Right atrium auricular region (tissue), 2 donors: ENCODE results near the gene MAP7. TPM values are rescaled to one million over a fixed set of nuclear protein-coding genes. Genes with fewer than 3 reads are reported as not detected.

Experiments used
- DNase-seq: peaks from one replicate; pipeline ENCODE4 v3.0.0-alpha.2; 2019; ENCODE audit warnings: low spot score
- H3K27ac ChIP-seq, 2 donors: fragments of 200-600 bp; sonication (generic); 1 replicate in 1 of 2; 2 replicates in 1 of 2; pipeline ENCODE4 v1.5.1; 2016 to 2019
- H3K27me3 ChIP-seq, 2 donors: fragments of 200-600 bp; sonication (generic); one replicate each; pipeline versions ENCODE4 v1.5.1 to v1.6.0; 2017 to 2019
- H3K36me3 ChIP-seq: fragments of 200-600 bp; sonication (generic); one replicate; pipeline ENCODE4 v1.5.1; 2016
- H3K4me1 ChIP-seq, 2 donors: fragments of 200-600 bp; sonication (generic); one replicate each; pipeline versions ENCODE4 v1.5.1 to v1.6.0; 2017 to 2019
- H3K4me3 ChIP-seq, 2 donors: fragments of 200-600 bp; sonication (generic); 1 replicate in 1 of 2; 2 replicates in 1 of 2; pipeline ENCODE4 v1.5.1; 2017 to 2019; ENCODE audit warnings: mild to moderate bottlenecking in 1 of 2, moderate library complexity in 1 of 2
- H3K9me3 ChIP-seq, 2 donors: fragments of 200-600 bp; sonication (generic); one replicate each; pipeline ENCODE4 v1.5.1; 2019
- CTCF ChIP-seq, 2 donors: fragments of 200-600 bp; sonication (generic); IDR thresholded peaks; one replicate each; pipeline ENCODE4 v1.5.1; 2019; ENCODE audit warnings: antibody characterized with exemption in 2 of 2
- total RNA-seq, 2 donors: library from RNA; depleted of rRNA; stranded (reverse); fragments of >200 nt; gene quantifications; one replicate each; pipeline ENCODE4 v1.1.0, GENCODE V29; 2016

The MAP7 gene
- total RNA-seq, 2 donors from 2014 or later, result 1.0 to 1.3 TPM

DNA sequence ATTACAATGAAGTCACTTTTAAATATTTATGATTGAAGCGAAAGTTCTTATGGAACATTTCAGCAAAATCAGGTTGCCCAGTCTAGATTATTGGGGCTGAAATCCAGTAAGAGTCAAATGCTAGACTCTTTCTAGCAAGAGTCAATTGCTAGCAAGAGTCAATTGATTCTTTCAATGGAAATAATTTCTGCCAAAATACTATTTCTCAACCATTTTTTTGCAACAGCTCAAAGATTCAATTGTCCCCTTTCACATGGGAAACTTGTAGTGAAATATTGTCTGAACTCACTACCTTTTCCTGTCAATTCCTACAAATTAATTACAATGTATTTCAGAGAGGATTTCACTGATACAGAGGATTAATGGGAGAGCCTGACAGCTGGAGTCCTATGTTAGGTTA lies 78.3 kb downstream of the MAP7 start:
- Histone ChIP-seq H3K4me1 (no peaks in the 10 kb centered on the region), H3K9me3 (no peaks in the 10 kb centered on the region), H3K4me3 (no peak overlapping the region), H3K27ac (no peak overlapping the region), H3K36me3 (no peaks in the 10 kb centered on the region), H3K27me3 (no peaks in the 10 kb centered on the region)
- no peak for TF ChIP-seq CTCF (IDR thresholded peaks at IDR 0.05)
- DNase-seq, result no peak

GRCh38 chr6:136471372-136471771 lies 78.8 kb downstream of the MAP7 start:
- no peak overlapping the region for H3K27ac ChIP-seq
- no peaks in the 10 kb centered on the region for H3K27me3 ChIP-seq
- TF ChIP-seq CTCF (IDR thresholded peaks at IDR 0.05), result no peak
- H3K9me3 ChIP-seq, result no peaks in the 10 kb centered on the region
- no peak overlapping the region for H3K4me3 ChIP-seq
- no peak for DNase-seq
- H3K36me3 ChIP-seq, result no peaks in the 10 kb centered on the region
- no peaks in the 10 kb centered on the region for H3K4me1 ChIP-seq

- Histone ChIP-seq H3K36me3 (no peaks in the 10 kb centered on the region), H3K27ac (no peak overlapping the region), H3K9me3 (no peaks in the 10 kb centered on the region), H3K4me3 (no peak overlapping the region), H3K4me1 (no peaks in the 10 kb centered on the region), H3K27me3 (no peaks in the 10 kb centered on the region)
- no peak for DNase-seq
- TF ChIP-seq CTCF (IDR thresholded peaks at IDR 0.05), result no peak
Measured at GRCh38 chr6:136470044-136470443, 80.2 kb downstream of the MAP7 start.

DNA sequence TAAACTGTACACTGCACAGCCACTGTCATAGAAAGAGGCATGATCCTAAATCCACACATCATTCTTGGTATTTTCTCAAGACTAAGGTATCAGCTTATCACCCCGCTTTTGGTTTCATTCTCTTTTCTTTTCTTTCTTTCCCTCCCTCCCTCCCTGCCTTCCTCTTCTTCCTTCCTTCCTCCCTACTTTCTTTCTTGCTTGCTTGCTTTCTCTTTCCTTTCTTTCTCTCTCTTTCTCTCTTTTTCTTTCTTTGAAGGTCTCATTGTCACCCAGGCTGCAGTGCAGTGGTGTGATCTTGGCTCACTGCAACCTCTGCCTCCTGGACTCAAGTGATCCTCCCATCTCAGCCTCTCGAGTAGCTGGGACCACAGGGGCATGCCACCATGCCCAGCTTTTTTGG lies 81.1 kb downstream of the MAP7 start:
- Histone ChIP-seq H3K36me3 (no peaks in the 10 kb centered on the region), H3K4me1 (no peaks in the 10 kb centered on the region), H3K4me3 (no peak overlapping the region), H3K27ac (no peak overlapping the region), H3K9me3 (no peaks in the 10 kb centered on the region), H3K27me3 (no peaks in the 10 kb centered on the region)
- no peak for TF ChIP-seq CTCF (IDR thresholded peaks at IDR 0.05)
- no peak for DNase-seq

DNA sequence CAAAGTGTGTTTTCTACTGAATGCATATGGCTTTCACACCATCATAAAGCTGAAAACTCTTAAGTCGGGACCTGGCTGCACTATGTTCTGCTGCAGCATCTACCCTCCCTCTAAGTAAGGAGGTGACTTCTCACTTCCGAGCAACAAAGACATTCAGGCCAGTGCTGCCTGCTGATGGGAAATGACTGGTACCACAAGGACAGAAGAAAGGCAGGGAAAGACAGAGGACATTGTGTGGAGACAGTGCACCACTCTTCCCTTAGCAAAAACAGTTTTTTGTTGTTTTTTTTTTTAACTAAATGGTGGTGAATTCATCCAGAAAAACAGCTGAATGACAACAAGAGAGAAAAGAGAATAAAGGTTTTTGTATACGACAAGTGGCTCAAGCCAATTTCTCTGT lies 81.5 kb downstream of the MAP7 start:
- H3K27me3 ChIP-seq, result no peaks in the 10 kb centered on the region
- no peaks in the 10 kb centered on the region for H3K36me3 ChIP-seq
- no peaks in the 10 kb centered on the region for H3K9me3 ChIP-seq
- no peaks in the 10 kb centered on the region for H3K4me1 ChIP-seq
- no peak for TF ChIP-seq CTCF (IDR thresholded peaks at IDR 0.05)
- H3K4me3 ChIP-seq, result no peak overlapping the region
- DNase-seq, result no peak
- H3K27ac ChIP-seq, result no peak overlapping the region

DNA sequence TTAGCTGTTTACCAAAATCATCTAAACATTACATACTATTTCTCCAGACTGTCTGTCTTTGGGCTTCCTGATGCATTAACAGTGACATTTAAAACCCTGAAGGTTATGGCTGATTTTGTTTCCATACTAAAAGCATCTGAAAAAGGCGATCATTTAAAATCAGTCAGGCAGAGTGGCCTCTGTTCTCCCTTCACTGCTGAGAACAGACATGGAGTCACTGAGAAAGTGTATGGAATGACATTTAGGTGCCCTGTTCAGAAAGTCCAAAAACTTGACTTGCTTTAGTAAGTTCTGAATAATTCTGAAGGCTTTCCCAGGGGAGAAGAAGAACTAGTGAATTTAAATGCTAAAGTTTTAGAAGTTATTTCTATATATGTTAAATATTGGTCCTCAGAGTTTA lies 83.0 kb downstream of the MAP7 start:
- no peak for DNase-seq
- H3K4me3 ChIP-seq, result no peak overlapping the region
- TF ChIP-seq CTCF (IDR thresholded peaks at IDR 0.05), result no peak
- H3K27me3 ChIP-seq, result no peaks in the 10 kb centered on the region
- H3K4me1 ChIP-seq, result no peaks in the 10 kb centered on the region
- no peaks in the 10 kb centered on the region for H3K9me3 ChIP-seq
- H3K27ac ChIP-seq, result no peak overlapping the region
- H3K36me3 ChIP-seq, result no peaks in the 10 kb centered on the region
